ENCODE measurements around the gene CDKN2B-AS1.
A peak's percentile ranks its signal among the peaks of the same experiment; 100 is the strongest.

CDKN2B-AS1 gene

GRCh38 chr9:22160221-22160620, 165.6 kb downstream of the CDKN2B-AS1 start:
- DNase-seq: no peak

- DNase-seq: peak in 1 of 2 experiments; percentile 14
Measured at GRCh38 chr9:22165144-22165543, 170.6 kb downstream of the CDKN2B-AS1 start.

GRCh38 chr9:22169243-22169642, 174.7 kb downstream of the CDKN2B-AS1 start:
- no peak for DNase-seq

- DNase-seq: no peak
Measured at GRCh38 chr9:22169727-22170503, 175.3 kb downstream of the CDKN2B-AS1 start.

Measured in NCI-H526 (cell line).